Measurements from ENCODE around the gene MARF1. TPM values are rescaled to one million over a fixed set of nuclear protein-coding genes. Genes with fewer than 3 reads are reported as not detected.
"Not testable (repeated sequence)": the region's sequence is repeated elsewhere in the genome, so short reads cannot be mapped to it uniquely, and the experiment has no call there.

The MARF1 gene
- total RNA-seq, 4 donors from 2014 or later, result 31.2 to 43.2 (median 35.7) TPM

- H3K4me3 ChIP-seq (ENCODE audit: low read depth, poor library complexity, severe bottlenecking), result peak within 1 kb of the TSS; percentile 75
- peak; percentile 91 to 99 for DNase-seq (ENCODE audit: low spot score in 2 of 2)
- intact Hi-C loops (cut with DNase I; ENCODE audit: low total_unique reads), result no loop called here
- TF ChIP-seq CTCF (IDR thresholded peaks at IDR 0.05) (no peak), POLR2A (IDR thresholded peaks at IDR 0.05) (no peak)
- WGBS, 2 donors, result 0% methylated on average over 17 to 46 of the region's 71 CpGs
Measured at GRCh38 chr16:15650019-15650697, 7.2 kb upstream of the MARF1 start, which contains the start of gene NDE1. NDE1 (plus strand) TSS chr16:15650245; CDS start chr16:15664779, 14,534 bp downstream.

GRCh38 chr16:15649727-15650018 is 6.7 kb upstream of the MARF1 start:
- no peak for DNase-seq (ENCODE audit: low spot score in 2 of 2)
- peak overlapping the region; percentile 13 for H3K4me3 ChIP-seq (ENCODE audit: low read depth, poor library complexity, severe bottlenecking)
- no peak for TF ChIP-seq POLR2A (IDR thresholded peaks at IDR 0.05)
- TF ChIP-seq CTCF (IDR thresholded peaks at IDR 0.05), result no peak
- intact Hi-C loops (cut with DNase I; ENCODE audit: low total_unique reads), result no loop called here
- 0% methylated on average over 14 of the region's 14 CpGs for WGBS, 2 donors

GRCh38 chr16:15649311-15649710 is 6.4 kb upstream of the MARF1 start:
- 64 to 67% methylated on average over 17 of the region's 17 CpGs for WGBS, 2 donors
- peak in 1 of 2 donors; percentile 70 for DNase-seq (ENCODE audit: low spot score in 2 of 2)
- H3K4me3 ChIP-seq (ENCODE audit: low read depth, poor library complexity, severe bottlenecking); intact Hi-C loops (cut with DNase I; ENCODE audit: low total_unique reads): not testable (repeated sequence)

GRCh38 chr16:15648135-15648730 is 5.3 kb upstream of the MARF1 start:
- 88 to 89% methylated on average over 9 of the region's 9 CpGs for WGBS, 2 donors
- peak in 1 of 2 donors; percentile 53 for DNase-seq (ENCODE audit: low spot score in 2 of 2)
- TF ChIP-seq POLR2A (IDR thresholded peaks at IDR 0.05) (no peak), CTCF (IDR thresholded peaks at IDR 0.05) (no peak)
- intact Hi-C loops (cut with DNase I; ENCODE audit: low total_unique reads), result no loop called here
- H3K4me3 ChIP-seq (ENCODE audit: low read depth, poor library complexity, severe bottlenecking), result no peak overlapping the region

- DNase-seq (ENCODE audit: low spot score in 2 of 2), result no peak
- 65 to 70% methylated on average over 7 of the region's 7 CpGs for WGBS, 2 donors
- TF ChIP-seq CTCF (IDR thresholded peaks at IDR 0.05), result no peak
- no peak for TF ChIP-seq POLR2A (IDR thresholded peaks at IDR 0.05)
- intact Hi-C loops (cut with DNase I; ENCODE audit: low total_unique reads), result no loop called here
- no peak overlapping the region for H3K4me3 ChIP-seq (ENCODE audit: low read depth, poor library complexity, severe bottlenecking)
Measured at GRCh38 chr16:15647294-15648014, 4.5 kb upstream of the MARF1 start.

- 73 to 77% methylated on average over 13 of the region's 13 CpGs for WGBS, 2 donors
- DNase-seq (ENCODE audit: low spot score in 2 of 2); H3K4me3 ChIP-seq (ENCODE audit: low read depth, poor library complexity, severe bottlenecking); intact Hi-C loops (cut with DNase I; ENCODE audit: low total_unique reads): not testable (repeated sequence)
Measured at GRCh38 chr16:15646557-15647293, 3.8 kb upstream of the MARF1 start.

GRCh38 chr16:15644962-15645465 is 2.1 kb upstream of the MARF1 start:
- intact Hi-C loops (cut with DNase I; ENCODE audit: low total_unique reads), result loop anchor here (1.0 kb wide), 1 partner anchor 27 kb away; no protein-coding TSS in a partner anchor
- H3K4me3 ChIP-seq (ENCODE audit: low read depth, poor library complexity, severe bottlenecking), result not testable (repeated sequence)
- peak in 1 of 2 donors; percentile 57 for DNase-seq (ENCODE audit: low spot score in 2 of 2)
- 58 to 73% methylated on average over 10 of the region's 10 CpGs for WGBS, 2 donors

Data from lower leg skin (tissue), 4 donors.